Left lobe of liver (tissue), 2 donors: Measurements from ENCODE around the gene RXRG. TPM values are rescaled to one million over a fixed set of nuclear protein-coding genes. Genes with fewer than 3 reads are reported as not detected.

Experiments
- ATAC-seq: fragments of 200-7000 bp; cut with Tn5 transposase; one replicate; pipeline ENCODE4 v1.9.1; 2020; ENCODE audit warnings: mild to moderate bottlenecking, moderate library complexity
- DNase-seq: peaks from one replicate; pipeline ENCODE4 v3.0.0-alpha.2; 2020; ENCODE audit warnings: low spot score
- total RNA-seq: library from RNA; stranded (reverse); gene quantifications from one replicate; pipeline ENCODE4 v1.2.1, GENCODE V29; 2021
- donor health status: DM: no; HTN: no; CAD: no; lungs with moderate emphysema.
- donor health status: DM: no; HTN: yes; CAD: no.

Gene RXRG
- total RNA-seq, 1 donor from 2014 or later: 0.55 TPM

GRCh38 chr1:165376041-165376810 lies 68.7 kb downstream of the RXRG start:
- ATAC-seq: peak; percentile 83
- DNase-seq: peak; percentile 53

- DNase-seq: no peak
- ATAC-seq: no peak
Observed at GRCh38 chr1:165375623-165376022, 69.3 kb downstream of the RXRG start.

GRCh38 chr1:165371588-165372225 lies 73.2 kb downstream of the RXRG start:
- DNase-seq: no peak
- no peak for ATAC-seq

GRCh38 chr1:165369255-165369848 lies 75.6 kb downstream of the RXRG start:
- peak; percentile 86 for ATAC-seq
- DNase-seq: peak; percentile 57

- DNase-seq (peak; percentile 87), ATAC-seq (peak; percentile 93)
Observed at GRCh38 chr1:165367375-165367993, 77.4 kb downstream of the RXRG start.

DNA sequence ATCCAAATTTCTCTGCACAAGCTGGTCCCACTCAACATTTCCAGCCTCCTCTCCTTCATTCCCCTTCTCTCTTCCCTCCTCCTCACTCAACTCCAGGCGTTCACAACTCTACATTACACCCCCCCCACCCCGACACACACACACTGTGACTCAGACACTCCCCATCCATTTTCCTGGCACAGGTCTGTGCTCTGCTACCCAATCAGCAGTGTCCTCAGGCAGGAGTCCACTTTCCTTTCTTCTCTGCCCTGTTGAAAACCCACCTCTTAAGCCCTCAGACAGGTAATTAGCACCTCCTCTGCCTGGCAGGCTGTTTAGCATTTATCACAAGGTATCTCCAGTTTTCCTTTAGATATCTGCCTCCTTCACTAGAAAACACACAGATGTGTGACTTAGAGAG lies 79.6 kb downstream of the RXRG start:
- ATAC-seq: no peak

GRCh38 chr1:165364568-165365133 lies 80.3 kb downstream of the RXRG start:
- no peak for DNase-seq

More for the DNA sequence above, 79.6 kb downstream of the RXRG start:
- no peak for DNase-seq

GRCh38 chr1:165356876-165357275 lies 88.0 kb downstream of the RXRG start:
- DNase-seq (no peak), ATAC-seq (no peak)

More at GRCh38 chr1:165364568-165365133, 80.3 kb downstream of the RXRG start:
- peak; percentile 46 for ATAC-seq

DNA sequence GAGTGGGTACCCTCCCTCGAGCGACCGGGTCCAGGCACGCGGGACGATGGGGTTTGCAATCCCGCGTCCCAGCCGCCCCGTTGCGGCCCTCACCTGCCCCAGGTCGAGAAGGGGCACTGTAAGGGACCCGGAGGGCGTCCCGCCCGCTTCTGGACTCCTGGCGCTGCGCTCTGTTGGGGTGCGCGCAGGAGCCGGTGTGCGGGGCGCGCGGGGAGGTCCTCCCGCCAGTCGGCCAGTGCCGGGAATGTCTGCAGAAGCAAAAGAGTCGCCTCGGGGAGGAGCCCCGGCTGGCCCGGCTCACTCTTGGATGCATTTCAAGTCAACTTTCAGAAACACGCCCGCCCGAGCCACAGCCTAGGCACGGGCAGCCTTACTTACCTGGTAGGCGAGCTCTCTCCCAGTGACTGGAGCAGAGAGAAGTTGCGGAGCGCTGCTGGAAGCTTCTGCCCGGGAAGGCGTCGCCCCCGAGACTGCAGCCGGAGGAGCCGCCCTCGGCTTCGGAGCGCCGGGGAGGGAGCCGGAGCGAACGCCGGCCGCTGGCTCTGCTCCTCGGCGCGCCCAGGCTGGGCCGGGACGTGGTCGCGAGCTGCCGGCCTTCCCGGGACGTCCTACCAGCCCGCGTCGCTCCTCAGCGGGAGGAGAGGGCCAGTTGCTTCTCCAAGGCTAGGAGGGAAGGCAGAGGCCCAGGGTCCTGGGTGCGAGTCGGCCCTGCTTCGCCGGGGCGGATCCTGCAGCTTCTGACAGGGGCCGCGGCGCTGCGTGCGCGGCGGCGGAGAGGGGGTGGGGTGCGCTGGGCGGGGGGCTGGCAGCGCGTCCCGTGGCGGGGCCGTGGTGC lies 88.7 kb downstream of the RXRG start, which contains the start of gene LMX1A:
TSS of gene LMX1A (minus strand) at position 739 of the 835 bp plus-strand sequence. CDS start 1,156 bp downstream, outside the sequence.
- DNase-seq: no peak
- peak; percentile 83 for ATAC-seq

DNA sequence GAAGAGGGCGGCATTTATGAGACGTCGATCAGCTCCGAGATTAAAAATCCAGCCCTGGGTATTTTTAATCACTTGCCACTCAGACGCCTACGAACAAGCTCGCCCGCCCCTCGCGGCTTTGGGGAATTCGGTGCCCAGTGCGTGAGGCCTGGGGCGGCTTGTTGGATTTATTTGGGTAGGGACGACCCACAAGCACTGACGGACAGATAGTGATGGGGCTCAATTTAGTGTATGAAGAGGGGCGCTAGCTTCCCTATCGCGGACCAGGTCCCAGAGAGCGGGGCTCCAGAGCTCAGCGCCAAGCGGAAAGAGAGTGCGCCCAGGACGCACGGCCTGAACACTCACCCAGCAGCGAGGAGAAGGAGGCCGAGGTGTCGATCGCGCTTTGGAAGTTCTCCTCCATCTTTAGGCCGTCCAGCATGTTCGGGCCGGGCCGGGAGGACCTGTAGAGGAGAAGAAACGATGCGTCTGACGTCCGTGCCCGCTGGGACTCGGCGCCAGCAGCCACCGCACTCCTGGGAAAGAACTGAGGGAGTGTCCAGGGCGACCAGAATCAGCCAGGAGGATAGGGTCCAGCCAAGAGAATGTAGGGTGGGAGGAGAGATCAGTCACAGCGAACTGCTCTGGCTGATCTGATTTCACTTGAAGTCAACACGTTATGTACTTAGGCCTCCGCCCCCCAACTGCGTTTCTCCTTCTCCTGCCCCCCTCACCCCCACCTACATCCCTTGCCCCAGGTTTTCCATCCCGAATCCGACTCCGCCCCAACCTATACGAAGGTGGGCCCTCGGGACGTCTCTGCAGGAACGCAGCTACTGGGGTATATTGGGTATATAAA lies 89.6 kb downstream of the RXRG start:
- ATAC-seq (no peak), DNase-seq (no peak)

- ATAC-seq: no peak
- no peak for DNase-seq
Observed at GRCh38 chr1:165354739-165355138, 90.2 kb downstream of the RXRG start.

DNA sequence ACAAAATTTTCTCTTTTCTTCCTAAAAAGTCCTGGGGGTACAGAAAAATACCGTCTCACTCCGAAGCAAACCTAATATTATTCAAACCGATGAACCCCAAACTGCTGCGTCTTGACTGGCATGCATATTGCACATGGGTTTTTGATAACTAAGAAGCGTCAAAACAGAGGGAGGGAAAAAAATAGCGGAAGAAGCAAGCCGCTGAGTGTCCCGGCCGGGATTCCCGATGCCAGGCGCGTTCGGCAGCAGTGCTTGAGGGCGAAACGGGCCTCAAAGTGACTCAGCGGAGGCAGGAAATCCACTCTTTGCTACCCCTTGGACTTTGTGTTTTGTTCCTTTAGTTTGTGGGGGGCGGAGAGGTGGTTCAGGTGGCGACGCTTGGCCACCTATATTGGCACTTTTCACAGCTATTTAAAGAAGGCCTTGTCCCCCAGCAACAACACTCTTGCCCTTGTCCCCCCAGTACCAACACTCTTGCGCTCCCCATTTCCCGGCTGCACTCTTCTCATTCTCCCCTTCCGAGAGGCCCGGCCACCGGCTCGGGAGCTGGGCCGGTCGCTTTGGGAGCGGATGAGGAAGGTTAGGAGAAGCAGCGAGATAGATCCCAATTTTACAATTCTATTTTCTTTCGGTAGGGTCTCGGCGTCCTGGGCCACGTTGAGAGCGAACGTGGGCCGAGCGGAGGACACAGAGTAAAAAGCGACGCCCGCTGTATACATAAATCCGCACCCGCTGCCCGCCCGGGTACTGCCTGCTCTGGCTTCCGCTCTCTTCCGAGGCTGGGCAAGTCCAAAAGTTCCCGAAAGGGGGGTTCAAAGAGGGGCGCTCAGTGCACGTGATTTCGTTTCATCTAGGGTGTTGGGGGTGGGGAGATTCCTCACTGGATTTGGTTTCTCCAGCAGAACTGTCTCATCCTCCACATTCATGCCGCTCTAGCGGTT lies 90.9 kb downstream of the RXRG start:
- ATAC-seq: no peak
- DNase-seq: no peak

DNA sequence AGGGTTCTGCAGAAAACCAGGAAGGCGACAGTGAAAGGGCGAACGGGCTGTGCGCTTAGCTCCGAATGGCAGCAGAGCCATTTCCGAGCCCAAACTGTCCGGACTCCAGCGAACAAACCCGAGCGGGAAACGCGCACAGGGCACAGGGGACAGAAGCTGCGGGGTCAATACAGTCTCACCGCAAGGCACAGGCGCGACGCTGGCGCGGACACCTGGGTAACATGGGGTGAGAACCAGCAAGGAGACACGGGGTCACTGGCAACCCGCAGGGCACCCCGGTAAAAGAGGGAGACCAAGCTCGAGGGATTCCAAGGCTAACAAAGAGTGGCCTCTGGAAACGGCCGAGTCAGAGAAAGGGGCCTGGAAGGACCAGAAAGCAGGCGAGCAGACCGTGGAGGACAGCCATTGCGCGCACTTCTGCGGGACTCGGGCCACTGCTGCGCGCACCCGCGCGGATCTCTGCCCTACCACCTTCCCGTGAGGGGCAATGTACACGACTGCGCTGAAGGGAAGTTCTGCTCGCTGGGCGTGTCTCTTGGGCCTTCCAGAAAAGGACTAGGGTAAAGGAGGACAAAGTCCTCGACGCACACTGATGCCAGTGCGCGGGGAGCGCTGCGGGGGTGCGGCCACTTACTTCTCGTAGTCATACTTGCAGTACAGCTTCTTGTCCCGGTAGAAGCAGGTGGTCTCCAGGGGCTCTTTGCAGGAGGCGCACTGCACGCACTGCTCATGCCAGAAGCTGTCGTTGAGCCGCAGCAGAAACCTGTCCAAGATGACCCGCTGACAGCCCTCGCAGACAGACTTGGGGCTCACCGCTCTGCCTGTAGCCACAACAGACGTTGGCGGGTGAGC lies 92.3 kb downstream of the RXRG start:
- DNase-seq (no peak), ATAC-seq (peak; percentile 32)

DNA sequence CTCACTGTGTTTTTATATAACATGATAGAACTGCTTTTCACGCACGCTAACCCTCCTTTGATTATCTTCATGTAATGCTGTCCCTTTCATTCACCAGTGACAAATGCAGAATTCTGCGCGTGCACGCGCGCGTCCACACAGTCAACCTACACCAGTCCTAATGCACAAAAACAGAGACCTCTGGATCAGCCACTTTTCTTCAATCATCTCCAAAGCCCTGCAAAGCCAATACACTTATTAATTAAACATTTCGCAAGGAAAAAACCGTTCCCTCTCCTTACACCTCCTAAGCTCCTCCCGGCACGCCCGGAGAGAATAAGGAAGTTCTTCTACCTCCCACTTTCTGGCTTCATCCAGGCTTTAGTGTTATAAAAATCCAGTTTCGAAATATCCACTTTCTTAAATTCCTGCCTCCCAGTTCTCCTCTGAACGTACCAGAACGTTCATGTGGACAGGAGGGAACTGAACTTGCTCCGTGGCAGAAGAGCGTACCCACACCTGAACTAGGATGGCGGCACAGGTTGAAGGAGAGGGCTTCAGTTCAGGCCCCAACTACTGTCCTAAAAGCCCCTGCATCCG lies 93.0 kb downstream of the RXRG start:
- ATAC-seq (no peak), DNase-seq (no peak)
